ENCODE measurements around the gene FABP1.

Gene FABP1

DNA sequence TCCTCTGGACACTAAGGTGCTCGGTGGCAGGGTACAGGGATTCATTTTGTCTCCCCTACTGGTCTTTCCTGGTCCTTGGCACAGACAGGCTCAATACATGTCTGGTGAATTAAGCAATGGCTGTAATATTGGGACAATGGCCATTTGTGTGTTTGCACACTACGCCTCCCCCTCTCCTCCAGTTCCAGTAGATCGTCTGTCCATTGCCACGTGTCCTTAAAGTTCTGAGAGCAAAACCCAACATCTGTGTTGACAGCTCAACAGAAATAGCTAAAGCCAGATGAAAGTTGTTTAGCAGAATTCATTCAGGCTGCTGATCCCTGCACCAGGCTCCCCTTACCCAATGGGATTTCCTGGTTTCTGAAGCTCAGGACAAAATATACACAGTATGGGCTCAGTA is 9.0 kb upstream of the FABP1 start:
- DNase-seq, result no peak

DNA sequence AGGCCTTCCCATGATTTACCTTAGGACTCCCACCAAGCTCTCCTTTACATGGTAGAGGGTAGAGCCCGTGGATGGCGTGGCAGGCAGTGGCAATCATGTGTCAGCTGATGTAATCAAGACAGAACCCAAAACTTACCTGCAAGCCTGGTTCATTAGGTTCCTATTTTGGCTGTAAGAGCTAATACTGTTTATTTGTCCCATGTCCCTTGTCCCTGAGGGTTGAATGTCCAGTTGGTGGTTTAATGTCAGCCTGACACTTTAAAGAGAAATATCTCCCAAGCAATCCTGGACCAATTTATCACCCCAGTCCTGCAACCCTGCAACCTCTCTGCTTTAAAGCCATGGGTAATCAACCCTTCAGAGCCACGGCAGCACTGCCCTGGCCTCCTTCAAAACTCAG is 6.0 kb upstream of the FABP1 start:
- DNase-seq, result no peak

GRCh38 chr2:88131999-88132368 is 4.1 kb upstream of the FABP1 start:
- DNase-seq, result no peak

GRCh38 chr2:88131201-88131998 is 3.5 kb upstream of the FABP1 start:
- no peak for DNase-seq

DNA sequence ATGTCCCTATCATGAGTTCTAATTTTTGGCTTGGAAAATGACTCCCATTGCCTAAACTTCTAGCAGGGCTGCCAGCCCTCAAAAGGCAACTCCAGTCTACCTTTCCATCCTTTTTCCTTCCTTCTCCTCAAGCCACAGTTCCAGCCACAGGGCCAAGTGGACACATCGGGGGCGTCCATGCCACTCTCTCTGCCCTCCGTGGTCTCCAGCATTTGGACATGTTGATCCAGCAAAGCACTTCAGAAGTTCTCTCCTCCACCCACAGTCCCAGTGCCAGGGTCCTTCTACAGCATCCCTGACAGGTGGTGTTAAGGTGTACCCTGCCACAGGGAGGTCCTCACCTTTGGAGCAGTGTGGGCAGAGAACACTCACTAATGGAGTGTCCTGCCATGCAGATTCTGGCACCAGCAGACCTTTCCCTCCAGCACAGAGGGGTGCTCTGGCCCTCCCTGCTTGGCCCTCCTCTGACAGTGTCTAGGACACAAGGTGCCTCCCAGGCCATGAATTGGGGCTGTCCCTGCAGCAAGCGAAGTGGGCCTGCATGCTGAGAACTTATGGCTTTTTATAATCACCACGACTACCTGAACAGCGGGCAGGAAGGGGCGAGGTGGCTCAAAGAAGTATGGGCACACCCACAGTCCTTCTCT is 1.6 kb upstream of the FABP1 start:
- no peak for DNase-seq

DNA sequence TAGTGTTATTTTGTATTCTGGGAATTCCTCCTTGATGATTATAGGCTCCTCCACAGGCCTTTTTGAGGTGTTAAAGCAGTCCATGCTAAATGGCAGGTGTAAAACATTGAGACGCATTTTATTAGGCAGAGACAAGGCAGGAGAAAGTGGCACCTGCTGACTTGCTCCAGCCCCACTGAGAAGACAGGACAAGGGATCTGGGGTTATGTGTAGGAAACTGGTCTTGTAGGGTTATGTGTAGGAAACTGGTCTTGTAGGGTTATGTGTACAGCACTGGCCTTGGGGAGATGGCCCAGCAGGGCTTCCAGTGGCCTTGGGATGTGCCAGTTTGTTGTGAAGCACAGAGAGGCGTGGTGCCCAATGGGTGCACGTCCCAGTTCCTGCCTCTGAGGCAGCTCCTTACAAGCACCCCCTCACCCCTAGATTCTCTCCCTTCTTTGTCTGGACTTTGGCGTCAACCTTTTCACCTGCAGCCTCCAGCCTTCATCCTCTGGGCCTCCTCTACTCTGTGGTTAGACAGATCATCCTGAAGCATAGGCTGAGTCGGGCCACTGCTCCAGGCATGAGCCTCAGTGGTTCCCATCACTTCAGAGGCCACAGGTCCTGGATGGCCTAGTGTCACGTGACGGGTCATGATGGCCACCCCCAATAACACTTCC is 921 bp upstream of the FABP1 start:
- no peak for DNase-seq

DNA sequence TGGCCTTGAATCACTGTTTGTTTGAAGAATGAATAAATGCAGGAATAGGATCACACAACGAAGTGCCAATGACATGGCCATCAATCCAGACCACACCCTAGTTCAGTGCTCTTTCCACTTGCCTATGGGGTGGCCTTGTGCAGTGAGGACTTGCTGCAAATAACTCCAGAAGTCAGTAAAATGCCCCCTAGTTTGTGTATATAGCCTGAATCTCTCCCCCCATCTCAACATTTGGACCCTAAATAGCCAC is 299 bp downstream of the FABP1 start:
- DNase-seq, result no peak

GRCh38 chr2:88126772-88127637 is 857 bp downstream of the FABP1 start:
- no peak for DNase-seq

GRCh38 chr2:88125924-88126771 is 1.7 kb downstream of the FABP1 start:
- DNase-seq, result no peak

- no peak for DNase-seq
Observed at GRCh38 chr2:88125344-88125923, 2.4 kb downstream of the FABP1 start.

- DNase-seq, result no peak
Observed at GRCh38 chr2:88123975-88124917, 3.6 kb downstream of the FABP1 start.

DNA sequence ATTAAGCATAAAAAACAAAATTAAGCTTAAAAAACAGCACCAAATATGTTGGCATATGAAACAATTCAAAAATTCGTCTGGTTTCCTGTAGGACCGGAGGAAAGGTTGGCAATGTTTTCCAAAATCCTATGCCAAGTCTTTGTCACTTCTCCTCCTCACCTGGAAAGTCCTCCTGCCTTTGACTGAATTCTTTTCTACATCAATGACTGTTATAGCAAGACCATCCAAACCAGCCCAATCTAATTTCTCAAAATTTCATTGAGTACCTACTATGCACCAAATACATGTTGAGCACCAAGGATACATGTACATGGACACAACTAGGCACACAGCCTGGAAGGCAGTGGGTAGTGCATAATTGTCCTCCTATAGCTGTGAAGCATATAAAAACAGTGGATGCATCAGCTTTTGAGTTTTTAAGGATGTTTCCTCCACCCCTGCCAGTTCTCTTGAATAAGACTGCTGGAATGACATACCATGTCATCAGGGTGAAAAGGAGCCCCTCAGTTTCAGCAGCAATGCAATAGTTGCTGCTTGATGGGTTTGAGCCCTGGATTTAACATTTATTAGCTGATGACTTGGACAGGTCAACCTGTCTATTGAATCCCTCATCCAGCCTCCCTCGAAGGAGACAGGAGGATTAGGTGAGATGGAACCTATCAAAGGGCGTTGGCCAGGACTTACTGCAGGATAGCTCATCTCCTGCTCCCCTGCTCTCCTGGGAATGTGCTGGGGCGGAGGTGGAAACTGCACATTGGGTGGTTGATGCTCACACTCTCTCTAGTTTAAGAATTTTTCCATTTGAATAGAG is 4.5 kb downstream of the FABP1 start:
- no peak for DNase-seq

DNA sequence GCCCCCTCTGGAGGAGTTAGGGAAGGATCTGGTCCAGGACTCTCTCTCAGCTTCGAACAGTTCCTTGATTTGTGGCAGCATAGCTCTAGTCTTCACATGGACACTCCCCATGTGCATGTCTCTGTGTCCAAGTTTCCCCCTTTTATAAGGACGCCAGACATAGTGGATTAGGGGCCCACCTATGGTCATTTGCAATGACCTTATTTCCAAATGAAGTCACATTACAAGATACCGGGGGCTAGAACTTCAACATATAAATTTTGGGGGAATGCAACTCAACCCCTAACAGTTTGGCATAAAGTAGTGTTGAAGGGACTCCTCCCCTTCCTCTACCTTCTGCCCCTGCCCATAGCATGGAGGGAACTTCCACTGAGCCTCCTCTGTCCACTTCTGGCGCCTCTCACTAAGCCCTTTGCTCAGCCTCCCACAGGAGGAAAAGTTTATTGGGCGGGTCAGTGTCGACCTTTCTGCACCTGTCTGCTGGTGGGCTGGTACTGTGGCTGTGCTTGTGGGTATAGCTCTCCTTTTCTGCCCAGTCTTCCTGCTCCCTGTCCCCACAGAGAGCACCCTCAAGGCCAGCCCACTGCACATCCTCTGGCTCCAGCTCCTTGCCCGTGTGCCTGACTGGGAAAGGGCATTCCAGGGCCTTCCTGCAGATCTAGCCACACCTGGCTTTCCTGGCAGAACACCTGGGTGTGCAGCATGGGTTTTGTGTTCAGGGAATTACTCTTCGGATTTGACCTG is 5.5 kb downstream of the FABP1 start:
- DNase-seq, result no peak

GRCh38 chr2:88121678-88122077 is 6.2 kb downstream of the FABP1 start:
- no peak for DNase-seq

DNA sequence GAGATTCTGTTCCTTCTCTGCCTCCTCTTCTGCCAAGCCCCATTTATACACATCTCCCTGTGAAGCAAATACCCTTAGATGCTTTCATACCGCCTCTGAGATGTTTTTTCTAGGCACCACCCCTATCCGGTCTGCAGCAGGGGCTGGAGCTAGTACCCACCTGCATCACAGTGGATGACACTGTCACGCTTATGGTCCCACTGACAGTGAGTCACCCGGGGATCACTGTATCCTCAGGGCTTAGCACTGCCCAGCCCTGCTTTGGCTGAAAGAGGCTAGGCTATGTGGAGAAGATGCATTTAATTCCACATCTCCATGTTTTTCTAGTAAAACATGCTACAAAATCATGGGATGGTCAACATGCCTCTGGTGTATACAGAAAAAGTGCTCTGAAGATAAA is 9.9 kb downstream of the FABP1 start:
- DNase-seq, result no peak

- DNase-seq, result no peak
Observed at GRCh38 chr2:88116669-88117432, 11.0 kb downstream of the FABP1 start.

- DNase-seq, result no peak
Observed at GRCh38 chr2:88115825-88116518, 11.9 kb downstream of the FABP1 start.

DNA sequence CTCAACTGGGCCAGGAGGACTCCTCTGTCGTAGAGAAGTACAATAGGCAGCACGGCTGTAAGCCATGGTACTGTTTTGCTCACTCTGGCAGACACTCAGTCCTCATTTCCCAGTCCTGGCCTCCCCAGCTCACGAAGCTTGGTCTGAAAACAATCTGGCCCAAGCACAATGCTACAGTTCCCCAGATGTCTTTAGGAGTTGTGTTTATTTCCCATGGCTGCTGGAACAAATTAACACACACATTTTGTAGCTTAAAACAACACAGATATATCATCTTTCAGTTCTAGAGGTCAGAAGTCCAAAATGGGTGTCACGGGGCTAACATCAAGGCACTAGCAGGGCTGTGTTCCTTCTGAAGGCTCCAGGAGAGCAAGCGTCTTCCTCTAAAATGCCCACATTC is 13.0 kb downstream of the FABP1 start:
- no peak for DNase-seq

All from retina (tissue), 1 donor.